DOHH2 (cell line): ENCODE results near the gene GPC6.
"Not testable (repeated sequence)": the region's sequence is repeated elsewhere in the genome, so short reads cannot be mapped to it uniquely, and the experiment has no call there.

ENCODE experiments used
- H3F3A ChIP-seq: fragments of 200-600 bp; sonication (generic), shearing (Covaris generic); 2 replicates; pipeline ENCODE4 v1.6.0; 2016; ENCODE audit warnings: antibody characterized with exemption, mild to moderate bottlenecking; ENCODE audit not compliant: control insufficient read depth, insufficient read depth
- H3K27ac ChIP-seq: fragments of 200-600 bp; sonication (generic); 2 replicates; pipeline ENCODE4 v1.5.1; 2014; ENCODE audit warnings: low read depth, mild to moderate bottlenecking, low read length, moderate library complexity
- H3K27me3 ChIP-seq: fragments of 200-600 bp; sonication (generic); 2 replicates; pipeline ENCODE4 v1.6.1; 2014; ENCODE audit warnings: mild to moderate bottlenecking, low read length, mixed read lengths; ENCODE audit not compliant: control insufficient read depth
- H3K36me3 ChIP-seq: fragments of 200-600 bp; sonication (generic); 2 replicates; pipeline ENCODE4 v1.6.1; 2014; ENCODE audit warnings: mild to moderate bottlenecking, low read length, moderate library complexity, mixed read lengths; ENCODE audit not compliant: control insufficient read depth
- H3K4me1 ChIP-seq: fragments of 200-600 bp; sonication (generic); 2 replicates; pipeline ENCODE4 v1.6.1; 2014; ENCODE audit warnings: mild to moderate bottlenecking, low read length, mixed read lengths; ENCODE audit not compliant: control insufficient read depth
- H3K4me2 ChIP-seq: fragments of 200-600 bp; sonication (generic); 2 replicates; pipeline ENCODE4 v1.6.0; 2014; ENCODE audit warnings: mild to moderate bottlenecking, low read length, moderate library complexity
- H3K4me3 ChIP-seq: fragments of 200-600 bp; sonication (generic); 2 replicates; pipeline ENCODE4 v1.5.1; 2014; ENCODE audit warnings: mild to moderate bottlenecking, low read length, mixed read lengths
- H3K79me2 ChIP-seq: fragments of 200-600 bp; sonication (generic); 2 replicates; pipeline ENCODE4 v1.6.1; 2014; ENCODE audit warnings: mild to moderate bottlenecking, low read length, mixed read lengths; ENCODE audit not compliant: control insufficient read depth
- H3K9me2 ChIP-seq: fragments of 200-600 bp; sonication (generic); replicated peaks from 2 replicates; pipeline ENCODE4 v1.6.1; 2014; ENCODE audit warnings: mild to moderate bottlenecking, low read length, mixed read lengths; ENCODE audit not compliant: control insufficient read depth
- H3K9me3 ChIP-seq: fragments of 200-600 bp; sonication (generic); 2 replicates; pipeline ENCODE4 v1.6.1; 2014; ENCODE audit warnings: antibody characterized with exemption, low read length, mixed read lengths; ENCODE audit not compliant: control insufficient read depth, insufficient read depth
- H4K20me1 ChIP-seq: fragments of 200-600 bp; sonication (generic); 2 replicates; pipeline ENCODE4 v1.6.0; 2014; ENCODE audit warnings: low read depth, mild to moderate bottlenecking, antibody characterized with exemption, low read length, moderate library complexity; ENCODE audit not compliant: control insufficient read depth, insufficient read depth
- EZH2phosphoT487 ChIP-seq: fragments of 200-600 bp; sonication (generic); IDR thresholded peaks from 2 replicates; pipeline ENCODE4 v1.6.1; 2017; ENCODE audit warnings: borderline replicate concordance, mild to moderate bottlenecking, antibody characterized with exemption, low read length, moderate library complexity, mixed read lengths
- TF ChIP-seq, protein P1 (sequence below): fragments of 200-600 bp; sonication (generic); IDR thresholded peaks from one replicate; pipeline ENCODE4 v1.5.1; 2014; ENCODE audit warnings: antibody characterized with exemption, mild to moderate bottlenecking, low read depth, low read length; ENCODE audit not compliant: poor library complexity, severe bottlenecking

GPC6 gene

GRCh38 chr13:93200626-93201025, 26.0 kb upstream of the GPC6 start:
- Histone ChIP-seq H3K27ac (no peak overlapping the region), H3K4me1 (no peaks in the 10 kb centered on the region), H3K4me3 (no peak overlapping the region), H3K79me2 (no peaks in the 10 kb centered on the region), H3K4me2 (no peak overlapping the region), H4K20me1 (no peaks in the 10 kb centered on the region), H3K27me3 (no peaks in the 10 kb centered on the region), H3K36me3 (no peaks in the 10 kb centered on the region), H3K9me2 (no peaks in the 10 kb centered on the region), H3F3A (no peaks in the 10 kb centered on the region), H3K9me3 (no peaks in the 10 kb centered on the region)
- TF ChIP-seq, protein P1, sequence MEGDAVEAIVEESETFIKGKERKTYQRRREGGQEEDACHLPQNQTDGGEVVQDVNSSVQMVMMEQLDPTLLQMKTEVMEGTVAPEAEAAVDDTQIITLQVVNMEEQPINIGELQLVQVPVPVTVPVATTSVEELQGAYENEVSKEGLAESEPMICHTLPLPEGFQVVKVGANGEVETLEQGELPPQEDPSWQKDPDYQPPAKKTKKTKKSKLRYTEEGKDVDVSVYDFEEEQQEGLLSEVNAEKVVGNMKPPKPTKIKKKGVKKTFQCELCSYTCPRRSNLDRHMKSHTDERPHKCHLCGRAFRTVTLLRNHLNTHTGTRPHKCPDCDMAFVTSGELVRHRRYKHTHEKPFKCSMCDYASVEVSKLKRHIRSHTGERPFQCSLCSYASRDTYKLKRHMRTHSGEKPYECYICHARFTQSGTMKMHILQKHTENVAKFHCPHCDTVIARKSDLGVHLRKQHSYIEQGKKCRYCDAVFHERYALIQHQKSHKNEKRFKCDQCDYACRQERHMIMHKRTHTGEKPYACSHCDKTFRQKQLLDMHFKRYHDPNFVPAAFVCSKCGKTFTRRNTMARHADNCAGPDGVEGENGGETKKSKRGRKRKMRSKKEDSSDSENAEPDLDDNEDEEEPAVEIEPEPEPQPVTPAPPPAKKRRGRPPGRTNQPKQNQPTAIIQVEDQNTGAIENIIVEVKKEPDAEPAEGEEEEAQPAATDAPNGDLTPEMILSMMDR: no peak
- no peak for TF ChIP-seq EZH2phosphoT487

GRCh38 chr13:93201992-93202558, 24.5 kb upstream of the GPC6 start:
- H3K9me3 ChIP-seq: no peaks in the 10 kb centered on the region
- no peaks in the 10 kb centered on the region for H3K27me3 ChIP-seq
- TF ChIP-seq, protein P1: no peak
- no peak for TF ChIP-seq EZH2phosphoT487
- H3K79me2 ChIP-seq: no peaks in the 10 kb centered on the region
- H3F3A ChIP-seq: no peaks in the 10 kb centered on the region
- no peaks in the 10 kb centered on the region for H3K9me2 ChIP-seq
- no peak overlapping the region for H3K4me3 ChIP-seq
- no peaks in the 10 kb centered on the region for H3K4me1 ChIP-seq
- H3K36me3 ChIP-seq: no peaks in the 10 kb centered on the region
- no peak overlapping the region for H3K27ac ChIP-seq
- no peaks in the 10 kb centered on the region for H4K20me1 ChIP-seq
- no peak overlapping the region for H3K4me2 ChIP-seq

DNA sequence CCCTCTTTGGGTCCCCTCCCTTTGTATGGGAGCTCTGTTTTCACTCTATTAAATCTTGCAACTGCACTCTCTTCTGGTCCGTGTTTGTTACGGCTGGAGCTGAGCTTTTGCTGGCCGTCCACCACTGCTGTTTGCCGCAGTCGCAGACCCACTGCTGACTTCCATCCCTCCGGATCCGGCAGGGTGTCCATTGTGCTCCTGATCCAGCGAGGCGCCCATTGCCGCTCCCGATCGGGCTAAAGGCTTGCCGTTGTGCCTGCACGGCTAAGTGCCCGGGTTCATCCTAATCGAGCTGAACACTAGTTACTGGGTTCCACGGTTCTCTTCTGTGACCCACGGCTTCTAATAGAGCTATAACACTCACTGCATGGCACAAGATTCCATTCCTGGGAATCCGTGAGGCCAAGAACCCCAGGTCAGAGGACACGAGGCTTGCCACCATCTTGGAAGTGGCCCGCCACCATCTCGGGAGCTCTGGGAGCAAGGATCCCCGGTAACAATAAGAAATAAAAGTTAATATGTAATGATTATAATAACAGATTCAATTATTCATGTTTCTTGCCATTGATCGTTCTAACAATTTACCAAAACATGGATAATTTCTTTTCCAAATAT, 19.7 kb upstream of the GPC6 start:
- H3K4me1 ChIP-seq, H3F3A ChIP-seq, H3K27me3 ChIP-seq, H3K4me3 ChIP-seq, H3K4me2 ChIP-seq, H4K20me1 ChIP-seq, H3K9me3 ChIP-seq, H3K79me2 ChIP-seq, H3K36me3 ChIP-seq, H3K9me2 ChIP-seq, H3K27ac ChIP-seq: not testable (repeated sequence)

DNA sequence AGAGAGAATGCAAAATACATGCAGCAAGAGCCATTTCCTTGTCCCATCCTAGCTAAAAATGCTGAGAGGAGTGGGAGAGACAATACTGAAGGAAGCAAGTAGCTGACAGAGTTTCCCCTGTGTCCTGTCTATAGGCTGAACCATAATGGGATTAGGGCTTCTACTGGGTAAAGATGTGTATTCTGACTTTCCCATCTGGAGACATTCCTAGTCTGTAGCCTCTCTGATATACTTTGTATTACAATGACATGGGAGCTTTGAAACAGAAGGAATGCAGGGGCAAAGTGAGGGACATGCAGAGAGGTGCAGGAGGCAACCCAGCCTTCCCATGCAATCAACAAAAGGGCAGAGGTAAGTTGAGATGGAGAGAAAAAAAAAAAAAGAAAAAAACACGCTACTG, 10.5 kb upstream of the GPC6 start:
- Histone ChIP-seq H3K36me3 (no peaks in the 10 kb centered on the region), H3K27ac (no peak overlapping the region), H3K9me3 (no peaks in the 10 kb centered on the region), H3K4me2 (no peak overlapping the region), H3K9me2 (no peaks in the 10 kb centered on the region), H3K27me3 (no peaks in the 10 kb centered on the region), H3K4me1 (no peaks in the 10 kb centered on the region), H3F3A (no peaks in the 10 kb centered on the region), H3K4me3 (no peak overlapping the region), H3K79me2 (no peaks in the 10 kb centered on the region), H4K20me1 (no peaks in the 10 kb centered on the region)
- TF ChIP-seq, protein P1: no peak
- no peak for TF ChIP-seq EZH2phosphoT487
